GM19351 (cell line): ENCODE results near the gene AHCYL2.
"Not testable (repeated sequence)": the region's sequence is repeated elsewhere in the genome, so short reads cannot be mapped to it uniquely, and the experiment has no call there.

Source experiments
- ATAC-seq: cut with Tn5 transposase; IDR thresholded peaks from one replicate; pipeline ENCODE4 v1.9.1; 2021; ENCODE audit warnings: mild to moderate bottlenecking, moderate library complexity; ENCODE audit not compliant: unreplicated experiment

Gene AHCYL2

GRCh38 chr7:129347330-129347729 is 122.5 kb downstream of the AHCYL2 start:
- no peak for ATAC-seq

GRCh38 chr7:129348023-129348740 is 123.4 kb downstream of the AHCYL2 start:
- no peak for ATAC-seq

GRCh38 chr7:129351320-129351719 is 126.5 kb downstream of the AHCYL2 start:
- no peak for ATAC-seq

GRCh38 chr7:129353104-129353503 is 128.3 kb downstream of the AHCYL2 start:
- ATAC-seq = not testable (repeated sequence)

- no peak for ATAC-seq
Observed at GRCh38 chr7:129354428-129355157, 129.8 kb downstream of the AHCYL2 start.

- no peak for ATAC-seq
Observed at GRCh38 chr7:129356176-129356575, 131.3 kb downstream of the AHCYL2 start.

- no peak for ATAC-seq
Observed at GRCh38 chr7:129359176-129359575, 134.3 kb downstream of the AHCYL2 start.

- ATAC-seq = no peak
Observed at GRCh38 chr7:129359638-129360037, 134.8 kb downstream of the AHCYL2 start.

GRCh38 chr7:129361771-129362170 is 136.9 kb downstream of the AHCYL2 start:
- ATAC-seq = no peak

- no peak for ATAC-seq
Observed at GRCh38 chr7:129362496-129362895, 137.7 kb downstream of the AHCYL2 start.

GRCh38 chr7:129367349-129367699 is 142.5 kb downstream of the AHCYL2 start:
- no peak for ATAC-seq

GRCh38 chr7:129367700-129368388 is 143.0 kb downstream of the AHCYL2 start:
- peak; percentile 76 for ATAC-seq

- peak; percentile 42 for ATAC-seq
Observed at GRCh38 chr7:129368389-129368986, 143.7 kb downstream of the AHCYL2 start.

- not testable (repeated sequence) for ATAC-seq
Observed at GRCh38 chr7:129369447-129369846, 144.6 kb downstream of the AHCYL2 start.

- no peak for ATAC-seq
Observed at GRCh38 chr7:129370812-129371211, 146.0 kb downstream of the AHCYL2 start.

GRCh38 chr7:129371487-129371886 is 146.7 kb downstream of the AHCYL2 start:
- ATAC-seq = no peak

- no peak for ATAC-seq
Observed at GRCh38 chr7:129373651-129374428, 149.0 kb downstream of the AHCYL2 start.

GRCh38 chr7:129375141-129375938 is 150.5 kb downstream of the AHCYL2 start:
- no peak for ATAC-seq

- ATAC-seq = peak; percentile 65
Observed at GRCh38 chr7:129376076-129376777, 151.4 kb downstream of the AHCYL2 start.
